NCI-H524 (cell line): Measurements from ENCODE around the gene DOK7.
"Not testable (repeated sequence)": the region's sequence is repeated elsewhere in the genome, so short reads cannot be mapped to it uniquely, and the experiment has no call there.

Experiments
- DNase-seq, 2 experiments: peaks; one replicate each; lab custom pipeline; 2025; lab: John Stamatoyannopoulos, UW

DOK7 gene

GRCh38 chr4:3502941-3503936 is 40.1 kb downstream of the DOK7 start:
- DNase-seq: no peak

- no peak for DNase-seq
Observed at GRCh38 chr4:3505231-3505630, 42.1 kb downstream of the DOK7 start.

GRCh38 chr4:3508542-3508941 is 45.4 kb downstream of the DOK7 start:
- no peak for DNase-seq

GRCh38 chr4:3510481-3510880 is 47.4 kb downstream of the DOK7 start:
- no peak for DNase-seq

GRCh38 chr4:3511187-3511586 is 48.1 kb downstream of the DOK7 start:
- no peak for DNase-seq

GRCh38 chr4:3511601-3512000 is 48.5 kb downstream of the DOK7 start:
- DNase-seq: not testable (repeated sequence)

- DNase-seq: no peak
Observed at GRCh38 chr4:3512279-3512678, 49.2 kb downstream of the DOK7 start.

- DNase-seq: no peak
Observed at GRCh38 chr4:3512719-3513118, 49.6 kb downstream of the DOK7 start.

GRCh38 chr4:3513807-3514206 is 50.7 kb downstream of the DOK7 start:
- DNase-seq: no peak

- DNase-seq: no peak
Observed at GRCh38 chr4:3514221-3514780, 51.2 kb downstream of the DOK7 start.

- no peak for DNase-seq
Observed at GRCh38 chr4:3514806-3515501, 51.8 kb downstream of the DOK7 start.

- DNase-seq: no peak
Observed at GRCh38 chr4:3515646-3516045, 52.5 kb downstream of the DOK7 start.

GRCh38 chr4:3516061-3516835 is 53.1 kb downstream of the DOK7 start:
- no peak for DNase-seq

- no peak for DNase-seq
Observed at GRCh38 chr4:3516836-3517730, 54.0 kb downstream of the DOK7 start.

- DNase-seq: no peak
Observed at GRCh38 chr4:3517731-3518510, 54.8 kb downstream of the DOK7 start.

- DNase-seq: no peak
Observed at GRCh38 chr4:3518511-3518880, 55.4 kb downstream of the DOK7 start.

- DNase-seq: no peak
Observed at GRCh38 chr4:3518941-3519340, 55.8 kb downstream of the DOK7 start.

GRCh38 chr4:3519468-3520264 is 56.6 kb downstream of the DOK7 start:
- no peak for DNase-seq

GRCh38 chr4:3520276-3520675 is 57.2 kb downstream of the DOK7 start:
- DNase-seq: peak in 1 of 2 experiments; percentile 54
